ENCODE results near the gene ENSA.
"Not testable (repeated sequence)": the region's sequence is repeated elsewhere in the genome, so short reads cannot be mapped to it uniquely, and the experiment has no call there.

Gene ENSA

DNA sequence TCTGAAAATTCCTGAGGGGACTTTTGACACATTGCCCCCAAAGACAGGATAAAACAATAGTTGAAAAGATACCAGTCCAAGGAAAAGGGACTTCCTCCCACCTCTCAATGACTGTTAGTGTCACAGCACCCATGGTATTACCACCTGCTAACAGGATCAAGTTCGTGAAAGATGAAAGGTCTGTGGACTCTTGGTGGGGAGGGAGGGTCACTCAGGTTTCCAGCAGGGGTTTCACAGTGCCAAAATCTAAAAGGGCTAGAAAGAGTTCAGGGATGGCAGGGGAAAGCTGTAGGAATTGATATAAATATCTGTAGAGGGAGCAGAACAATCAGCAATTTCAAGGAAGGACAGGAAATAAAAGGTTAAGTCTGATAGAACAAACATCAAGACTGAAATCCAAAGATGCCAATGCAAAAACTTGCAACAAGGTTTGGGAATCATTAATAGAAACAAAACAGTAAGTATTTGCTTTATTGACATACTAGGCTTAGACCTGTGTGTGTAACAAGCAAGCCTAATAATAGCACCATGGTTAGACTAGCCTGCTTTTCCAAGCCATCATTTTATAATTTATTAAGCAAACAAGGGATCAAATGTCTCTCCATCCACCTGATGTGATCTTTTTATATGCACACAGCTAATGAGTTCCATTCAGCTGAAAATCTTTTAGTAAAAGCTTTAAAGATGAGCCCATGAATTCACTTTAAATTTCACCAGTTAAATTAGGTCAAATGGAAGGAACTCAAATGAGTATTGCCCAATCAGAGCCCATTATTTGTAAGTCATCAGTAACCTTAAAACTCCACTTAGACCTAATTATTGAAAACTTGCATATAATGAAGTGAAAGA is 53.7 kb downstream of the ENSA start:
- peak overlapping the region; percentile 87 for H3K4me3 ChIP-seq
- TF ChIP-seq, protein P1, sequence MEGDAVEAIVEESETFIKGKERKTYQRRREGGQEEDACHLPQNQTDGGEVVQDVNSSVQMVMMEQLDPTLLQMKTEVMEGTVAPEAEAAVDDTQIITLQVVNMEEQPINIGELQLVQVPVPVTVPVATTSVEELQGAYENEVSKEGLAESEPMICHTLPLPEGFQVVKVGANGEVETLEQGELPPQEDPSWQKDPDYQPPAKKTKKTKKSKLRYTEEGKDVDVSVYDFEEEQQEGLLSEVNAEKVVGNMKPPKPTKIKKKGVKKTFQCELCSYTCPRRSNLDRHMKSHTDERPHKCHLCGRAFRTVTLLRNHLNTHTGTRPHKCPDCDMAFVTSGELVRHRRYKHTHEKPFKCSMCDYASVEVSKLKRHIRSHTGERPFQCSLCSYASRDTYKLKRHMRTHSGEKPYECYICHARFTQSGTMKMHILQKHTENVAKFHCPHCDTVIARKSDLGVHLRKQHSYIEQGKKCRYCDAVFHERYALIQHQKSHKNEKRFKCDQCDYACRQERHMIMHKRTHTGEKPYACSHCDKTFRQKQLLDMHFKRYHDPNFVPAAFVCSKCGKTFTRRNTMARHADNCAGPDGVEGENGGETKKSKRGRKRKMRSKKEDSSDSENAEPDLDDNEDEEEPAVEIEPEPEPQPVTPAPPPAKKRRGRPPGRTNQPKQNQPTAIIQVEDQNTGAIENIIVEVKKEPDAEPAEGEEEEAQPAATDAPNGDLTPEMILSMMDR (IDR thresholded peaks at IDR 0.05): no peak
- peak overlapping the region; percentile 98 to 99 for H3K27ac ChIP-seq
- DNase-seq (ENCODE audit: low spot score): no peak

DNA sequence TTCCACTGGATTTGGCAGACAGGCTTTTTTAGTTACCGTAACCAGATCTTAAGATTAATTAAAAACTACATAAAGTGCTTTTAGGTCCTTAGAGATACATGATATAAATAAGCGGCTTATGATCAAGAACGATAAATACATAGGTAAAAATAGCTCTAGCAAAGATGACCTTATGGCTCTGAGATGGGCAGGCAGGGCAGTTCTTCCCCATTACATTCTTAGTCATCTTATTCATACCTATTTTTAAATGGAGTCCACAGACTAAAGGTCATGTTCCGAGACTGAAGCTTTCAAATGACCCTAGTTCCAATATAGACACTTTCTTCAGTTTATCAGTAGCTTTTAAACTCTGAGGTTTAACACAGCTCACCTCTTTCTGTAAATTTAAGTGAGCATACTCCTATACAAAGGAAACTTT is 54.3 kb downstream of the ENSA start:
- Histone ChIP-seq H3K4me3 (peak overlapping the region; percentile 87), H3K27ac (peak overlapping the region; percentile 98 to 99)
- no peak for DNase-seq (ENCODE audit: low spot score)
- TF ChIP-seq, protein P1 (IDR thresholded peaks at IDR 0.05): no peak

DNA sequence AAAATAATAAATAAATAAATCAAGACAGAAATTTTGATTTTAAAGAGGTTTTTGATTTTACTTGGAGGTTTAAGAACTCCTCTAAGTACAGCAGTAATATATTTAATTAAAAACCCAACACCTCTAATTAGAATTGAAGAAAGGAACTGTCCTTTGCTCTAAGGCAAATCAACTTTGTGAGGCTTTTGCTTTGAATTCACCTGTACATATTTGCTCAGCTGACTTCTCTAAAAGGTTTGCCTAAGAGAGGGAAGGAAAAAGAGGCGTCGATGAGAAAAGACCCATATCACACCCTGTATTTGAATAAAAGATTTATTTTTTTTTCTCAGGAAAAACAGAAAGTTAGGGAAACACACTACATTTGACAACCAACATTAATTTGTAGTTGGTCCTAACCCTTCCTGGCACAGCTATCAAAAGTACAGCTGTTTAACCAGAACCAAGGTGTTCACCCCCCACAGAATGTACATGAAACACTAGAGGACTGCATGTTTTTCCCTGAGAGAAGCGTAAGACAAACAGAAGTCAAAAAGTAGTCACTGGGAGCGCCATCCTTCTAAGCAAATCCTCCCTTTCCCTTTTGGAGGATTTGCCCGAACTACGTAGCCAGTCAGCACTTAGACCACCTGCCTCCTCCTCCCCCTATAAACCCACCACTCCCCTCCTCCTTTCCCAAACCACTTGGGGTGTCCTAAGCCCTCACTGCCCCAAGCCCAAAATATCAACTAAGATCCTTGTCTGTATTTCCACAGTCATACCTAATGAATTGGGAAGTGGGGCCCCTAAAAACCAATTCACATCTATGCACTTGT is 54.9 kb downstream of the ENSA start:
- TF ChIP-seq, protein P1 (IDR thresholded peaks at IDR 0.05): no peak
- peak overlapping the region; percentile 87 for H3K4me3 ChIP-seq
- DNase-seq (ENCODE audit: low spot score): no peak
- peak overlapping the region; percentile 98 to 99 for H3K27ac ChIP-seq

DNA sequence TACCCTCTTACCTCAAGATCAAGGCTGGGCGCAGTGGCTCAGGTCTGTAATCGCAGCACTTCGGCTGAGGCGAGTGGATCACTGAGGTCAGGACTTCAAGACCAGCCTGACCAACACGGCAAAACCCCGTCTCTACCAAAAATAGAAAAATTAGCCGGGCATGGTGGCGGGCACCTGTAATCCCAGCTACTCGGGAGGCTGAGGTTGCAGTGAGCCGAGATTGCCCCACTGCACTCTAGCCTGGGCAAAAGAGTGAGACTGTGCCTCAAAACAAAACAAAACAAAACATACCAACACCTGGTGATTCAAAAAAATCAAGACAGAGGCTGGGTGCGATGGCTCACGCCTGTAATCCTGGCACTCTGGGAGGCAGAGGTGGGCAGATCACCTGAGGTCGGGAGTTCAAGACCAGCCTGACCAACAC is 55.8 kb downstream of the ENSA start:
- not testable (repeated sequence) for DNase-seq (ENCODE audit: low spot score)
- Histone ChIP-seq H3K27ac (peak overlapping the region; percentile 89 to 99), H3K4me3 (peak overlapping the region; percentile 87)

DNA sequence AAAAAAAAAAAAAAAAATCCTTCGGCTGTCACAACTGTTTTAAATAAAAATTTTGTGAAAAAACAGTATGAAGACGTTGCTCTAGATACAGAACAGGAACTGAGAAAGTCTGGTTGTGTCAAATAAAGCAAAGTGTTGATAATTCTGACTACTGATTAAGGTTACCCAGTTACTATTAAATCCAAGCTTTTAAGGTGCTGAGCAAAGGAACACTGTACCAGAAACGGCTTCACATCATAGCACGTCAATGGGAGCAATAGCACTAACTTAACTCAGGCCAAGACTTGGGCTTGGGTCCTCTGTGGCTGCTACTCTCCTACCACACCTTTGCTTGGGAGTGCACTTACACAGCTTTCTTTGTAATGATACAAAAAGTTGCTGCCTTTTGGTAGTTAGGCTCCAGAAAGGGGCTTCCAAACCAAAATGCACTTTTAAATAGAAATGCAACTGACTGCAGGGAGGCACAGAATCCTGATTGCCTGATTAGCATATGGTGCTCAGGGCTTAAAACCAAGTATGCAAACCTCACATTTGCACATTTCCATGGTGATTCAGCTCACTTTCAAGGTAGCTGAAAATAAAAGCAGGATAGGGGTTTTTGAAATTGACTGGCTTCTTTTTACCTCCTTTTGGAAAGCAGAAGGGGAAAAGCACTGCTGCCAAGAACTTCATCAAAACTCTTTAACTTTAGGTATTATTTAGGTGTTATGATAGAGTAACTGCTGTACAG is 56.3 kb downstream of the ENSA start:
- TF ChIP-seq, protein P1 (IDR thresholded peaks at IDR 0.05): no peak
- Histone ChIP-seq H3K4me3 (peak overlapping the region; percentile 87), H3K27ac (peak overlapping the region; percentile 89 to 99)

More for the DNA sequence above, 56.3 kb downstream of the ENSA start:
- no peak for DNase-seq (ENCODE audit: low spot score)
